Gastrocnemius medialis (tissue), 4 donors: Measurements from ENCODE around the gene FBXL19. TPM values are rescaled to one million over a fixed set of nuclear protein-coding genes. Genes with fewer than 3 reads are reported as not detected.

ENCODE experiments used
- ATAC-seq, 2 donors: fragments of 150-250 bp; one replicate each; pipeline ENCODE4 v1.9.1; 2016
- DNase-seq, 2 donors: peaks; one replicate each; pipeline ENCODE4 v3.0.0-alpha.2; 2019
- H3K27ac ChIP-seq, 4 donors: fragments of 200-600 bp; sonication (generic); 1 replicate in 1 of 4; 2 replicates in 3 of 4; pipeline ENCODE4 v1.5.1; 2016 to 2018; ENCODE audit warnings: mild to moderate bottlenecking in 2 of 4, moderate library complexity in 1 of 4
- H3K27me3 ChIP-seq, 3 donors: fragments of 200-600 bp; sonication (generic) in 2 of 3; 1 replicate in 1 of 3; 2 replicates in 2 of 3; pipeline versions ENCODE4 v1.5.1 to v1.6.0; 2016 to 2019; ENCODE audit warnings: mild to moderate bottlenecking in 1 of 3, moderate library complexity in 1 of 3
- H3K36me3 ChIP-seq, 2 donors: fragments of 200-600 bp; sonication (generic) in 1 of 2; one replicate each; pipeline ENCODE4 v1.5.1; 2017 to 2018
- H3K4me1 ChIP-seq, 2 donors: fragments of 200-600 bp; sonication (generic) in 1 of 2; one replicate each; pipeline ENCODE4 v1.5.1; 2016 to 2017; ENCODE audit warnings: mild to moderate bottlenecking in 2 of 2
- H3K4me3 ChIP-seq, 4 donors: fragments of 200-600 bp; sonication (generic) in 3 of 4; 1 replicate in 1 of 4; 2 replicates in 3 of 4; pipeline ENCODE4 v1.5.1; 2016 to 2019; ENCODE audit warnings: mild to moderate bottlenecking in 2 of 4
- H3K9me3 ChIP-seq, 3 donors: fragments of 200-600 bp; sonication (generic) in 2 of 3; 1 replicate in 1 of 3; 2 replicates in 2 of 3; pipeline ENCODE4 v1.5.1; 2016 to 2019
- POLR2A ChIP-seq, 2 donors: fragments of 450-650 bp; IDR thresholded peaks; one replicate each; pipeline ENCODE4 v1.6.1; 2017; ENCODE audit warnings: antibody characterized with exemption in 2 of 2, mild to moderate bottlenecking in 2 of 2, moderate library complexity in 2 of 2
- in situ Hi-C, 4 donors: fragments of 200-750 bp; cut with MboI; loops; one replicate each; pipeline versions ENCODE4 v1.15.0 to v1.8.0; 2017; ENCODE audit warnings: low sequenced_read_pairs in 4 of 4
- intact Hi-C: fragments of 100-400 bp; cut with DNase I; formaldehyde crosslinking; loops from one replicate; pipeline ENCODE4 v1.15.1; 2023; ENCODE audit warnings: low total_unique reads
- total RNA-seq, 4 donors: library from RNA; depleted of rRNA; stranded (reverse); fragments of >200 nt; gene quantifications; one replicate each; pipeline versions ENCODE4 v1.1.0 to v1.2.3, GENCODE V29; 2016
- TF ChIP-seq, protein P1 (sequence below), 5 experiments: fragments of 450-650 bp in 3 of 5; fragments of 200-600 bp in 2 of 5; sonication (generic) in 2 of 5; IDR thresholded peaks in 4 of 5; conservative IDR thresholded peaks in 1 of 5; 1 replicate in 4 of 5; 2 replicates in 1 of 5; pipeline ENCODE4 v1.5.1; 2016 to 2019; ENCODE audit warnings: antibody characterized with exemption in 5 of 5, mild to moderate bottlenecking in 3 of 5, moderate library complexity in 3 of 5

FBXL19 gene, protein sequence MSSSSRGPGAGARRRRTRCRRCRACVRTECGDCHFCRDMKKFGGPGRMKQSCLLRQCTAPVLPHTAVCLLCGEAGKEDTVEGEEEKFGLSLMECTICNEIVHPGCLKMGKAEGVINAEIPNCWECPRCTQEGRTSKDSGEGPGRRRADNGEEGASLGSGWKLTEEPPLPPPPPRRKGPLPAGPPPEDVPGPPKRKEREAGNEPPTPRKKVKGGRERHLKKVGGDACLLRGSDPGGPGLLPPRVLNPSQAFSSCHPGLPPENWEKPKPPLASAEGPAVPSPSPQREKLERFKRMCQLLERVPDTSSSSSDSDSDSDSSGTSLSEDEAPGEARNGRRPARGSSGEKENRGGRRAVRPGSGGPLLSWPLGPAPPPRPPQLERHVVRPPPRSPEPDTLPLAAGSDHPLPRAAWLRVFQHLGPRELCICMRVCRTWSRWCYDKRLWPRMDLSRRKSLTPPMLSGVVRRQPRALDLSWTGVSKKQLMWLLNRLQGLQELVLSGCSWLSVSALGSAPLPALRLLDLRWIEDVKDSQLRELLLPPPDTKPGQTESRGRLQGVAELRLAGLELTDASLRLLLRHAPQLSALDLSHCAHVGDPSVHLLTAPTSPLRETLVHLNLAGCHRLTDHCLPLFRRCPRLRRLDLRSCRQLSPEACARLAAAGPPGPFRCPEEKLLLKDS
- 1 to 10 TPM; 3.4 to 7.9 (median 4.8) TPM for total RNA-seq

GRCh38 chr16:30923554-30924075, at the start of gene FBXL19:
Gene FBXL19, plus strand, starts transcription at chr16:30923572. Its CDS starts 2,183 bp downstream, at chr16:30925755.
- peaks cover 11 to 16% of the 10 kb centered on the region in 2 donors for H3K4me1 ChIP-seq
- in situ Hi-C loops (loop anchor here in 1 of 4 donors (5.0 kb wide), 1 partner anchor 81 kb away; no protein-coding TSS in a partner anchor), intact Hi-C loops (loop anchor here (1.0 to 2.0 kb wide), 3 partner anchors 19 to 34 kb away; partner anchors contain the start of genes ORAI3 and SETD1A)
- peak within 1 kb of the TSS; percentile 74 to 93 (median 88) for H3K4me3 ChIP-seq
- no peaks in the 10 kb centered on the region for H3K27me3 ChIP-seq
- H3K9me3 ChIP-seq = no peaks in the 10 kb centered on the region
- DNase-seq (no peak), ATAC-seq (no peak)
- peak within 1 kb of the TSS; percentile 92 to 97 (median 96) for H3K27ac ChIP-seq
- TF ChIP-seq, protein P1, sequence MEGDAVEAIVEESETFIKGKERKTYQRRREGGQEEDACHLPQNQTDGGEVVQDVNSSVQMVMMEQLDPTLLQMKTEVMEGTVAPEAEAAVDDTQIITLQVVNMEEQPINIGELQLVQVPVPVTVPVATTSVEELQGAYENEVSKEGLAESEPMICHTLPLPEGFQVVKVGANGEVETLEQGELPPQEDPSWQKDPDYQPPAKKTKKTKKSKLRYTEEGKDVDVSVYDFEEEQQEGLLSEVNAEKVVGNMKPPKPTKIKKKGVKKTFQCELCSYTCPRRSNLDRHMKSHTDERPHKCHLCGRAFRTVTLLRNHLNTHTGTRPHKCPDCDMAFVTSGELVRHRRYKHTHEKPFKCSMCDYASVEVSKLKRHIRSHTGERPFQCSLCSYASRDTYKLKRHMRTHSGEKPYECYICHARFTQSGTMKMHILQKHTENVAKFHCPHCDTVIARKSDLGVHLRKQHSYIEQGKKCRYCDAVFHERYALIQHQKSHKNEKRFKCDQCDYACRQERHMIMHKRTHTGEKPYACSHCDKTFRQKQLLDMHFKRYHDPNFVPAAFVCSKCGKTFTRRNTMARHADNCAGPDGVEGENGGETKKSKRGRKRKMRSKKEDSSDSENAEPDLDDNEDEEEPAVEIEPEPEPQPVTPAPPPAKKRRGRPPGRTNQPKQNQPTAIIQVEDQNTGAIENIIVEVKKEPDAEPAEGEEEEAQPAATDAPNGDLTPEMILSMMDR (IDR thresholded peaks at IDR 0.05 in 4 of 5, conservative IDR thresholded peaks at IDR 0.05 in 1 of 5) = no peak
- TF ChIP-seq POLR2A (IDR thresholded peaks at IDR 0.05) = no peak
- no peaks in the 10 kb centered on the region for H3K36me3 ChIP-seq

GRCh38 chr16:30874244-30874820, 49.0 kb upstream of the FBXL19 start:
- in situ Hi-C loops = no loop called here
- no peak for TF ChIP-seq POLR2A (IDR thresholded peaks at IDR 0.05)
- TF ChIP-seq, protein P1 (IDR thresholded peaks at IDR 0.05 in 4 of 5, conservative IDR thresholded peaks at IDR 0.05 in 1 of 5) = no peak
- H3K27ac ChIP-seq = peak overlapping the region; percentile 86 to 96 (median 87)
- H3K36me3 ChIP-seq = peaks cover 0 to 5% of the 10 kb centered on the region in 2 donors
- peak overlapping the region; percentile 84 to 97 (median 94) for H3K4me3 ChIP-seq
- DNase-seq = no peak
- no peaks in the 10 kb centered on the region for H3K27me3 ChIP-seq
- intact Hi-C loops = no loop called here
- no peak for ATAC-seq
- H3K9me3 ChIP-seq = no peaks in the 10 kb centered on the region
- H3K4me1 ChIP-seq = peaks cover 17 to 22% of the 10 kb centered on the region in 2 donors

DNA sequence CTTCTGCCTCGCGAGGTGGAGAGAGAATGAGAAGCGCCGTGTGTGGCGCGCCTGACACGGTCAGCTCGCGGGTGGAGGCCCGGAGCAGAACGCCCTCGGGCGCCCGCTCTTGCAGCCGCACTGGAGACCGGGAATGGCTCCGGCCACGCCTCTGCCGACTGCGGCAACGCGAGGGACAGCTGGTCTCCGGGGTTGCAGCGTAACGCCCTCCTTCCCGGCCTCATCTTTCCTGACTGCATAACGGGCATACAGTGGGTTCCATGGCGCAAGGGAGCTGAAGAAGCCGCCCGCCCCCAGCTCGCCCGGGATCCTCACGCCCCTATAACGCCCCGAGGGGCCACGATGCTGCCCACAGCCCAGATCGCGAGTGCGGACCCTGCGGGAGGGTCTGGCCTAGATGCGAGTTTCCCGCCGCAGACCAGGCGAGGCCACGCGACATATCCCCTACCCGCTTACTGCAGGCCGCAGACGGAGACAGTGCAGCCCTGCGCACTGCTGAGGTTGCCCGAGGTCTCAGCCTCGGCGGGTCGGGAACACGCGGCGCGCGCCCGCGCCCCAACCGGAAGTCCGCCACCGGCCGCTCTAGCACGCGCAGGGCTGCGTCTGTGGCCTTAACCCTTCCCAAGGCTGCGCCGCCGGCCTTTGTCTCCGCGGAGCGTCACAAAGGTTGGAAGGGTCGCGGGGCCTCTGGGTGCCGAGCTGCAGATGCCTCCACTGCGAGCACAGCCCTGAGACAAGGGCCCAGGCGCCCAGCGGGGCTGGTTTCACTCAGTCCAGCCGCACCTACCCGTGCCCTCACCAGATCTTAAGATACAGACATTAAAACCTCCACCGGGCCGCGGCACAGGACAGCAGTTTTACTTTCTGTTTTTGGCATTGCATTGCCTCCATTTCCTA, 48.3 kb upstream of the FBXL19 start:
- peak; percentile 77 to 84 for DNase-seq
- Histone ChIP-seq H3K27ac (peak overlapping the region; percentile 86 to 96 (median 87)), H3K4me1 (peaks cover 17 to 22% of the 10 kb centered on the region in 2 donors), H3K27me3 (no peaks in the 10 kb centered on the region), H3K9me3 (no peaks in the 10 kb centered on the region), H3K36me3 (peaks cover 0 to 5% of the 10 kb centered on the region in 2 donors), H3K4me3 (peak overlapping the region; percentile 84 to 97 (median 94))
- peak; percentile 99 for ATAC-seq
- peak; percentile 65 to 69 for TF ChIP-seq POLR2A (IDR thresholded peaks at IDR 0.05)
- TF ChIP-seq, protein P1 (IDR thresholded peaks at IDR 0.05 in 4 of 5, conservative IDR thresholded peaks at IDR 0.05 in 1 of 5) = peak in 1 of 5 experiments; percentile 6
- in situ Hi-C loops = no loop called here
- intact Hi-C loops = loop anchor here (1.0 kb wide), 2 partner anchors 19 to 70 kb away; partner anchors contain the start of gene BCL7C
